DOHH2 (cell line): ENCODE measurements around the gene RFC5.

Experiments
- H3F3A ChIP-seq: fragments of 200-600 bp; sonication (generic), shearing (Covaris generic); 2 replicates; pipeline ENCODE4 v1.6.0; 2016; ENCODE audit warnings: antibody characterized with exemption, mild to moderate bottlenecking; ENCODE audit not compliant: control insufficient read depth, insufficient read depth
- H3K27ac ChIP-seq: fragments of 200-600 bp; sonication (generic); 2 replicates; pipeline ENCODE4 v1.5.1; 2014; ENCODE audit warnings: low read depth, mild to moderate bottlenecking, low read length, moderate library complexity
- H3K27me3 ChIP-seq: fragments of 200-600 bp; sonication (generic); 2 replicates; pipeline ENCODE4 v1.6.1; 2014; ENCODE audit warnings: mild to moderate bottlenecking, low read length, mixed read lengths; ENCODE audit not compliant: control insufficient read depth
- H3K36me3 ChIP-seq: fragments of 200-600 bp; sonication (generic); 2 replicates; pipeline ENCODE4 v1.6.1; 2014; ENCODE audit warnings: mild to moderate bottlenecking, low read length, moderate library complexity, mixed read lengths; ENCODE audit not compliant: control insufficient read depth
- H3K4me1 ChIP-seq: fragments of 200-600 bp; sonication (generic); 2 replicates; pipeline ENCODE4 v1.6.1; 2014; ENCODE audit warnings: mild to moderate bottlenecking, low read length, mixed read lengths; ENCODE audit not compliant: control insufficient read depth
- H3K4me2 ChIP-seq: fragments of 200-600 bp; sonication (generic); 2 replicates; pipeline ENCODE4 v1.6.0; 2014; ENCODE audit warnings: mild to moderate bottlenecking, low read length, moderate library complexity
- H3K4me3 ChIP-seq: fragments of 200-600 bp; sonication (generic); 2 replicates; pipeline ENCODE4 v1.5.1; 2014; ENCODE audit warnings: mild to moderate bottlenecking, low read length, mixed read lengths
- H3K79me2 ChIP-seq: fragments of 200-600 bp; sonication (generic); 2 replicates; pipeline ENCODE4 v1.6.1; 2014; ENCODE audit warnings: mild to moderate bottlenecking, low read length, mixed read lengths; ENCODE audit not compliant: control insufficient read depth
- H3K9me2 ChIP-seq: fragments of 200-600 bp; sonication (generic); replicated peaks from 2 replicates; pipeline ENCODE4 v1.6.1; 2014; ENCODE audit warnings: mild to moderate bottlenecking, low read length, mixed read lengths; ENCODE audit not compliant: control insufficient read depth
- H3K9me3 ChIP-seq: fragments of 200-600 bp; sonication (generic); 2 replicates; pipeline ENCODE4 v1.6.1; 2014; ENCODE audit warnings: antibody characterized with exemption, low read length, mixed read lengths; ENCODE audit not compliant: control insufficient read depth, insufficient read depth
- H4K20me1 ChIP-seq: fragments of 200-600 bp; sonication (generic); 2 replicates; pipeline ENCODE4 v1.6.0; 2014; ENCODE audit warnings: low read depth, mild to moderate bottlenecking, antibody characterized with exemption, low read length, moderate library complexity; ENCODE audit not compliant: control insufficient read depth, insufficient read depth
- EZH2phosphoT487 ChIP-seq: fragments of 200-600 bp; sonication (generic); IDR thresholded peaks from 2 replicates; pipeline ENCODE4 v1.6.1; 2017; ENCODE audit warnings: borderline replicate concordance, mild to moderate bottlenecking, antibody characterized with exemption, low read length, moderate library complexity, mixed read lengths
- TF ChIP-seq, protein P1 (sequence below): fragments of 200-600 bp; sonication (generic); IDR thresholded peaks from one replicate; pipeline ENCODE4 v1.5.1; 2014; ENCODE audit warnings: antibody characterized with exemption, mild to moderate bottlenecking, low read depth, low read length; ENCODE audit not compliant: poor library complexity, severe bottlenecking

RFC5 gene

DNA sequence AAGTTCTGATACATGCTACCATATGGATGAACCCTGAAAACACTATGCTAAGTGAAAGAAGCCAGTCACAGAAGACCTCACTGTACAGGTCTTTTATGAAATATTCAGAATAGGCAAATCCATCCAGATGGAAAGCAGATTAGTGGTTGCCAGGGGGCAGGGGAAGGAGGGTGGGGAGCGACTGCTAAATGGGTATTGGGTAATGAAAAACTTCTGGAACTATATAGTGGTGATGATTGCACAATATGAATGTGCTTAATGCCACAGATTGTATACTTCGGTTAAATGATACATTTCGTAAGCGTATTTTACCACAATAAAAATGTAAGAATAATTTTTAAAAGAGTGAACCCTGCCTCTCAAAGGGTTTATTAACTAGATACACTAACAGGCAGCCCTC is 35.9 kb upstream of the RFC5 start:
- Histone ChIP-seq H4K20me1 (no peaks in the 10 kb centered on the region), H3K9me3 (no peaks in the 10 kb centered on the region), H3K79me2 (no peaks in the 10 kb centered on the region), H3K4me1 (no peaks in the 10 kb centered on the region), H3F3A (no peaks in the 10 kb centered on the region), H3K36me3 (no peaks in the 10 kb centered on the region), H3K27me3 (peaks cover 16% of the 10 kb centered on the region), H3K27ac (no peak overlapping the region), H3K4me2 (no peak overlapping the region), H3K4me3 (no peak overlapping the region), H3K9me2 (no peaks in the 10 kb centered on the region)
- no peak for TF ChIP-seq EZH2phosphoT487
- TF ChIP-seq, protein P1, sequence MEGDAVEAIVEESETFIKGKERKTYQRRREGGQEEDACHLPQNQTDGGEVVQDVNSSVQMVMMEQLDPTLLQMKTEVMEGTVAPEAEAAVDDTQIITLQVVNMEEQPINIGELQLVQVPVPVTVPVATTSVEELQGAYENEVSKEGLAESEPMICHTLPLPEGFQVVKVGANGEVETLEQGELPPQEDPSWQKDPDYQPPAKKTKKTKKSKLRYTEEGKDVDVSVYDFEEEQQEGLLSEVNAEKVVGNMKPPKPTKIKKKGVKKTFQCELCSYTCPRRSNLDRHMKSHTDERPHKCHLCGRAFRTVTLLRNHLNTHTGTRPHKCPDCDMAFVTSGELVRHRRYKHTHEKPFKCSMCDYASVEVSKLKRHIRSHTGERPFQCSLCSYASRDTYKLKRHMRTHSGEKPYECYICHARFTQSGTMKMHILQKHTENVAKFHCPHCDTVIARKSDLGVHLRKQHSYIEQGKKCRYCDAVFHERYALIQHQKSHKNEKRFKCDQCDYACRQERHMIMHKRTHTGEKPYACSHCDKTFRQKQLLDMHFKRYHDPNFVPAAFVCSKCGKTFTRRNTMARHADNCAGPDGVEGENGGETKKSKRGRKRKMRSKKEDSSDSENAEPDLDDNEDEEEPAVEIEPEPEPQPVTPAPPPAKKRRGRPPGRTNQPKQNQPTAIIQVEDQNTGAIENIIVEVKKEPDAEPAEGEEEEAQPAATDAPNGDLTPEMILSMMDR: no peak

DNA sequence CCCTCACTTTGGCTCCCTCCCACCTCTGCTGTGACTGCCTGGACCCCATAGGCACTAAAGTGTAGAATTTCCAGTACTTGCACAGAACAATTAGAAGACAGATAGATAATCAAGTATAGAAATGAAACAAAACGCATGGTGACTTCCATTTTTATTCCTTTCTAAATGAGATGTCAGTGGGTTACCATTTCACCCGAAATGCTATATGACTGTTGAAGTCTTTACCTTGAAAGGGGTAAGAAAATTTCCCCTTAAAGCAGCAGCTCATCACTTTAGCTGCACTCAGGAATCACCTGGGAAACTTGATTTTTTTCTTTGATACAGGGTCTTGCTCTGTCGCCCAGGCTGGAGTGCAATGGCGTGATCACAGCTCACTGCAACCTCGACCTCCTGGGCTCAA is 35.2 kb upstream of the RFC5 start:
- no peaks in the 10 kb centered on the region for H3F3A ChIP-seq
- no peaks in the 10 kb centered on the region for H3K4me1 ChIP-seq
- no peak overlapping the region for H3K4me3 ChIP-seq
- no peak overlapping the region for H3K27ac ChIP-seq
- no peaks in the 10 kb centered on the region for H3K9me3 ChIP-seq
- no peak overlapping the region for H3K4me2 ChIP-seq
- H3K36me3 ChIP-seq: no peaks in the 10 kb centered on the region
- no peaks in the 10 kb centered on the region for H3K79me2 ChIP-seq
- H3K27me3 ChIP-seq: peaks cover 16% of the 10 kb centered on the region
- TF ChIP-seq, protein P1: no peak
- no peak for TF ChIP-seq EZH2phosphoT487
- H3K9me2 ChIP-seq: no peaks in the 10 kb centered on the region
- H4K20me1 ChIP-seq: no peaks in the 10 kb centered on the region

- Histone ChIP-seq H3K27ac (no peak overlapping the region), H3K4me2 (no peak overlapping the region)
Measured at GRCh38 chr12:117985182-117985581, 31.3 kb upstream of the RFC5 start.

More at GRCh38 chr12:117985182-117985581, 31.3 kb upstream of the RFC5 start:
- Histone ChIP-seq H3K36me3 (no peaks in the 10 kb centered on the region), H3K9me3 (no peaks in the 10 kb centered on the region), H3K27me3 (peaks cover 16% of the 10 kb centered on the region), H3K9me2 (no peaks in the 10 kb centered on the region), H3K4me3 (no peak overlapping the region), H3K4me1 (no peaks in the 10 kb centered on the region), H3F3A (no peaks in the 10 kb centered on the region), H4K20me1 (no peaks in the 10 kb centered on the region), H3K79me2 (no peaks in the 10 kb centered on the region)
- no peak for TF ChIP-seq EZH2phosphoT487
- TF ChIP-seq, protein P1: no peak
